ENCODE measurements around the gene LHPP.
A peak's percentile ranks its signal among the peaks of the same experiment; 100 is the strongest.

The LHPP gene

GRCh38 chr10:124455441-124455840 is 6.2 kb upstream of the LHPP start:
- no peak overlapping the region for H3K9ac ChIP-seq (ENCODE audit: low read length)
- DNase-seq: no peak
- H3K4me1 ChIP-seq (ENCODE audit: control insufficient read depth, low read depth, low read length): peaks cover 35% of the 10 kb centered on the region
- peak overlapping the region; percentile 44 for H3K18ac ChIP-seq (ENCODE audit: low read length)
- H2BK15ac ChIP-seq (replicated peaks; ENCODE audit: low read depth): no peak overlapping the region
- no peak overlapping the region for H2BK120ac ChIP-seq (ENCODE audit: low read depth, low read length)
- H3K79me1 ChIP-seq (ENCODE audit: low read length): no peaks in the 10 kb centered on the region
- H3K56ac ChIP-seq (ENCODE audit: low read length): peak overlapping the region; percentile 9
- no peak overlapping the region for H3K4me3 ChIP-seq (ENCODE audit: low read length)
- no CpG with 5 or more reads among the region's 7 CpGs for WGBS (ENCODE audit: extremely low coverage, insufficient coverage, low lambda C conversion rate)
- no peak overlapping the region for H3K27ac ChIP-seq (ENCODE audit: low read depth, low read length)
- H4K8ac ChIP-seq (ENCODE audit: low read depth, low read length): no peak overlapping the region
- no peaks in the 10 kb centered on the region for H3K36me3 ChIP-seq (ENCODE audit: control insufficient read depth, insufficient read depth, low read length)
- H2AK5ac ChIP-seq (ENCODE audit: low read length): no peak overlapping the region
- no peaks in the 10 kb centered on the region for H3K79me2 ChIP-seq (ENCODE audit: control insufficient read depth, insufficient read depth, low read length)
- peak overlapping the region; percentile 74 for H2BK5ac ChIP-seq (ENCODE audit: low read length)
- no peak overlapping the region for H3K4me2 ChIP-seq (ENCODE audit: low read length)
- peak overlapping the region; percentile 56 for H3K23ac ChIP-seq (ENCODE audit: low read length)
- H4K5ac ChIP-seq (ENCODE audit: low read length): no peak overlapping the region
- H3K27me3 ChIP-seq (ENCODE audit: insufficient read depth, low read length, poor library complexity): no peaks in the 10 kb centered on the region
- no peak overlapping the region for H3K4ac ChIP-seq (ENCODE audit: low read depth, low read length)

- Histone ChIP-seq H3K18ac (ENCODE audit: low read length) (no peak overlapping the region), H4K8ac (ENCODE audit: low read depth, low read length) (no peak overlapping the region), H3K36me3 (ENCODE audit: control insufficient read depth, insufficient read depth, low read length) (no peaks in the 10 kb centered on the region), H3K27ac (ENCODE audit: low read depth, low read length) (no peak overlapping the region), H3K9ac (ENCODE audit: low read length) (no peak overlapping the region), H2BK15ac (replicated peaks; ENCODE audit: low read depth) (no peak overlapping the region), H3K79me2 (ENCODE audit: control insufficient read depth, insufficient read depth, low read length) (no peaks in the 10 kb centered on the region), H3K4me3 (ENCODE audit: low read length) (no peak overlapping the region), H3K23ac (ENCODE audit: low read length) (no peak overlapping the region), H3K4ac (ENCODE audit: low read depth, low read length) (no peak overlapping the region), H3K27me3 (ENCODE audit: insufficient read depth, low read length, poor library complexity) (no peaks in the 10 kb centered on the region), H2AK5ac (ENCODE audit: low read length) (peak overlapping the region; percentile 83), H4K5ac (ENCODE audit: low read length) (no peak overlapping the region), H2BK120ac (ENCODE audit: low read depth, low read length) (no peak overlapping the region), H3K56ac (ENCODE audit: low read length) (peak overlapping the region; percentile 71), H2BK5ac (ENCODE audit: low read length) (peak overlapping the region; percentile 51), H3K4me1 (ENCODE audit: control insufficient read depth, low read depth, low read length) (peaks cover 31% of the 10 kb centered on the region), H3K79me1 (ENCODE audit: low read length) (no peaks in the 10 kb centered on the region), H3K4me2 (ENCODE audit: low read length) (no peak overlapping the region)
- no peak for DNase-seq
- no CpG with 5 or more reads among the region's 4 CpGs for WGBS (ENCODE audit: extremely low coverage, insufficient coverage, low lambda C conversion rate)
Measured at GRCh38 chr10:124458473-124458872, 3.1 kb upstream of the LHPP start.

- no peaks in the 10 kb centered on the region for H3K27me3 ChIP-seq (ENCODE audit: insufficient read depth, low read length, poor library complexity)
- H2BK15ac ChIP-seq (replicated peaks; ENCODE audit: low read depth): no peak overlapping the region
- peak; percentile 73 for DNase-seq
- H3K36me3 ChIP-seq (ENCODE audit: control insufficient read depth, insufficient read depth, low read length): no peaks in the 10 kb centered on the region
- no peak overlapping the region for H2BK120ac ChIP-seq (ENCODE audit: low read depth, low read length)
- H3K4ac ChIP-seq (ENCODE audit: low read depth, low read length): no peak overlapping the region
- no peak overlapping the region for H3K4me2 ChIP-seq (ENCODE audit: low read length)
- H3K9ac ChIP-seq (ENCODE audit: low read length): no peak overlapping the region
- peak overlapping the region; percentile 71 for H3K56ac ChIP-seq (ENCODE audit: low read length)
- H4K8ac ChIP-seq (ENCODE audit: low read depth, low read length): no peak overlapping the region
- H3K4me1 ChIP-seq (ENCODE audit: control insufficient read depth, low read depth, low read length): peaks cover 29% of the 10 kb centered on the region
- no peaks in the 10 kb centered on the region for H3K79me1 ChIP-seq (ENCODE audit: low read length)
- peak overlapping the region; percentile 51 for H2BK5ac ChIP-seq (ENCODE audit: low read length)
- no peak overlapping the region for H3K23ac ChIP-seq (ENCODE audit: low read length)
- peak overlapping the region; percentile 83 for H2AK5ac ChIP-seq (ENCODE audit: low read length)
- H3K79me2 ChIP-seq (ENCODE audit: control insufficient read depth, insufficient read depth, low read length): no peaks in the 10 kb centered on the region
- no peak overlapping the region for H4K5ac ChIP-seq (ENCODE audit: low read length)
- H3K4me3 ChIP-seq (ENCODE audit: low read length): no peak overlapping the region
- no peak overlapping the region for H3K27ac ChIP-seq (ENCODE audit: low read depth, low read length)
- H3K18ac ChIP-seq (ENCODE audit: low read length): no peak overlapping the region
- WGBS (ENCODE audit: extremely low coverage, insufficient coverage, low lambda C conversion rate): no CpG with 5 or more reads among the region's 2 CpGs
Measured at GRCh38 chr10:124458889-124459288, 2.7 kb upstream of the LHPP start.

- Histone ChIP-seq H3K4ac (ENCODE audit: low read depth, low read length) (no peak overlapping the region), H3K27ac (ENCODE audit: low read depth, low read length) (no peak overlapping the region), H3K4me2 (ENCODE audit: low read length) (no peak overlapping the region), H2BK15ac (replicated peaks; ENCODE audit: low read depth) (no peak overlapping the region), H3K4me1 (ENCODE audit: control insufficient read depth, low read depth, low read length) (peaks cover 27% of the 10 kb centered on the region), H3K23ac (ENCODE audit: low read length) (no peak overlapping the region), H3K56ac (ENCODE audit: low read length) (no peak overlapping the region), H4K8ac (ENCODE audit: low read depth, low read length) (no peak overlapping the region), H3K9ac (ENCODE audit: low read length) (no peak overlapping the region), H2BK120ac (ENCODE audit: low read depth, low read length) (no peak overlapping the region), H3K27me3 (ENCODE audit: insufficient read depth, low read length, poor library complexity) (no peaks in the 10 kb centered on the region), H3K79me2 (ENCODE audit: control insufficient read depth, insufficient read depth, low read length) (no peaks in the 10 kb centered on the region), H2AK5ac (ENCODE audit: low read length) (no peak overlapping the region), H4K5ac (ENCODE audit: low read length) (no peak overlapping the region), H3K79me1 (ENCODE audit: low read length) (no peaks in the 10 kb centered on the region), H2BK5ac (ENCODE audit: low read length) (no peak overlapping the region), H3K18ac (ENCODE audit: low read length) (no peak overlapping the region), H3K36me3 (ENCODE audit: control insufficient read depth, insufficient read depth, low read length) (no peaks in the 10 kb centered on the region), H3K4me3 (ENCODE audit: low read length) (no peak overlapping the region)
- DNase-seq: peak; percentile 92
- no CpG with 5 or more reads among the region's 1 CpG for WGBS (ENCODE audit: extremely low coverage, insufficient coverage, low lambda C conversion rate)
Measured at GRCh38 chr10:124459395-124459794, 2.2 kb upstream of the LHPP start.

- Histone ChIP-seq H3K27ac (ENCODE audit: low read depth, low read length) (no peak overlapping the region), H2BK5ac (ENCODE audit: low read length) (peak overlapping the region; percentile 8), H3K27me3 (ENCODE audit: insufficient read depth, low read length, poor library complexity) (no peaks in the 10 kb centered on the region), H4K8ac (ENCODE audit: low read depth, low read length) (no peak overlapping the region), H4K5ac (ENCODE audit: low read length) (no peak overlapping the region), H3K4ac (ENCODE audit: low read depth, low read length) (peak overlapping the region; percentile 4), H3K23ac (ENCODE audit: low read length) (no peak overlapping the region), H2AK5ac (ENCODE audit: low read length) (no peak overlapping the region), H3K4me1 (ENCODE audit: control insufficient read depth, low read depth, low read length) (peaks cover 25% of the 10 kb centered on the region), H2BK15ac (replicated peaks; ENCODE audit: low read depth) (no peak overlapping the region), H3K9ac (ENCODE audit: low read length) (no peak overlapping the region), H3K4me3 (ENCODE audit: low read length) (no peak overlapping the region), H3K56ac (ENCODE audit: low read length) (peak overlapping the region; percentile 50), H2BK120ac (ENCODE audit: low read depth, low read length) (no peak overlapping the region), H3K79me2 (ENCODE audit: control insufficient read depth, insufficient read depth, low read length) (no peaks in the 10 kb centered on the region), H3K18ac (ENCODE audit: low read length) (no peak overlapping the region), H3K36me3 (ENCODE audit: control insufficient read depth, insufficient read depth, low read length) (no peaks in the 10 kb centered on the region), H3K79me1 (ENCODE audit: low read length) (no peaks in the 10 kb centered on the region), H3K4me2 (ENCODE audit: low read length) (no peak overlapping the region)
- WGBS (ENCODE audit: extremely low coverage, insufficient coverage, low lambda C conversion rate): no CpG with 5 or more reads among the region's 5 CpGs
- DNase-seq: no peak
Measured at GRCh38 chr10:124460144-124460543, 1.5 kb upstream of the LHPP start.

- Histone ChIP-seq H3K23ac (ENCODE audit: low read length) (no peak overlapping the region), H3K36me3 (ENCODE audit: control insufficient read depth, insufficient read depth, low read length) (no peaks in the 10 kb centered on the region), H2BK120ac (ENCODE audit: low read depth, low read length) (no peak overlapping the region), H2BK5ac (ENCODE audit: low read length) (no peak overlapping the region), H3K4me1 (ENCODE audit: control insufficient read depth, low read depth, low read length) (peaks cover 18% of the 10 kb centered on the region), H3K4ac (ENCODE audit: low read depth, low read length) (no peak overlapping the region), H3K9ac (ENCODE audit: low read length) (peak overlapping the region; percentile 87), H4K5ac (ENCODE audit: low read length) (no peak overlapping the region), H3K56ac (ENCODE audit: low read length) (peak overlapping the region; percentile 87), H3K4me2 (ENCODE audit: low read length) (peak overlapping the region; percentile 65), H3K27me3 (ENCODE audit: insufficient read depth, low read length, poor library complexity) (no peaks in the 10 kb centered on the region), H3K27ac (ENCODE audit: low read depth, low read length) (no peak overlapping the region), H2AK5ac (ENCODE audit: low read length) (no peak overlapping the region), H3K18ac (ENCODE audit: low read length) (no peak overlapping the region), H2BK15ac (replicated peaks; ENCODE audit: low read depth) (no peak overlapping the region), H4K8ac (ENCODE audit: low read depth, low read length) (no peak overlapping the region), H3K79me1 (ENCODE audit: low read length) (no peaks in the 10 kb centered on the region), H3K4me3 (ENCODE audit: low read length) (peak overlapping the region; percentile 64), H3K79me2 (ENCODE audit: control insufficient read depth, insufficient read depth, low read length) (no peaks in the 10 kb centered on the region)
- no peak for DNase-seq
- WGBS (ENCODE audit: extremely low coverage, insufficient coverage, low lambda C conversion rate): no CpG with 5 or more reads among the region's 8 CpGs
Measured at GRCh38 chr10:124462348-124462695, 699 bp downstream of the LHPP start.

Data from mesendoderm (in vitro differentiated cells).